Measurements from ENCODE around the gene ZMAT5. TPM values are rescaled to one million over a fixed set of nuclear protein-coding genes. Genes with fewer than 3 reads are reported as not detected.
A peak's percentile ranks its signal among the peaks of the same experiment; 100 is the strongest.

Gene ZMAT5
- total and polyA plus RNA-seq, 2 of the 13 experiments (the other 11 are each of a cell fraction or from before 2014, with no cell fraction given) = 20.7 to 27.8 TPM

DNA sequence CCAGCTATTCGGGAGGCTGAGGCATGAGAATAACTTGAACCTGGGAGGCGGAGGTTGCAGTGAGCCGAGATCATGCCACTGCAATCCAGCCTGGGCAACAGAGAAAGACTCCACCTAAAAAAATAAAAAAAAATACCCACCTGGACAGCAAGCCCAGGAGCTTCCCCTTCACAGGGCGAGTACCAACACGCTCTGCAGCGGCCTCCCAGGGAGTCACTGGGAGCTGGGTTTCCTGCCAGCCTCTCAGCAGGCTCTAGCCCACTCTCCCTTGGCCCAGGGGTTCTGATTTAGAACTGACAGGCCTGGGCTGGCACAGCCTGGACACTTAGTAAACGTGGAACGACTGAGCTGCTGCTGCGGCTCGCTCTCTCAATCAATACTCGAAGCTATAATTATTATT is 49.0 kb downstream of the ZMAT5 start (continued):
- TF ChIP-seq, protein P1, sequence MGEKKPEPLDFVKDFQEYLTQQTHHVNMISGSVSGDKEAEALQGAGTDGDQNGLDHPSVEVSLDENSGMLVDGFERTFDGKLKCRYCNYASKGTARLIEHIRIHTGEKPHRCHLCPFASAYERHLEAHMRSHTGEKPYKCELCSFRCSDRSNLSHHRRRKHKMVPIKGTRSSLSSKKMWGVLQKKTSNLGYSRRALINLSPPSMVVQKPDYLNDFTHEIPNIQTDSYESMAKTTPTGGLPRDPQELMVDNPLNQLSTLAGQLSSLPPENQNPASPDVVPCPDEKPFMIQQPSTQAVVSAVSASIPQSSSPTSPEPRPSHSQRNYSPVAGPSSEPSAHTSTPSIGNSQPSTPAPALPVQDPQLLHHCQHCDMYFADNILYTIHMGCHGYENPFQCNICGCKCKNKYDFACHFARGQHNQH (CRISPR knock-in tag; IDR thresholded peaks at IDR 0.05) = no peak
- TF ChIP-seq FOSL2 (CRISPR knock-in tag; IDR thresholded peaks at IDR 0.05) = no peak
- TF ChIP-seq FOXO1 (CRISPR knock-in tag; IDR thresholded peaks at IDR 0.05) = no peak

DNA sequence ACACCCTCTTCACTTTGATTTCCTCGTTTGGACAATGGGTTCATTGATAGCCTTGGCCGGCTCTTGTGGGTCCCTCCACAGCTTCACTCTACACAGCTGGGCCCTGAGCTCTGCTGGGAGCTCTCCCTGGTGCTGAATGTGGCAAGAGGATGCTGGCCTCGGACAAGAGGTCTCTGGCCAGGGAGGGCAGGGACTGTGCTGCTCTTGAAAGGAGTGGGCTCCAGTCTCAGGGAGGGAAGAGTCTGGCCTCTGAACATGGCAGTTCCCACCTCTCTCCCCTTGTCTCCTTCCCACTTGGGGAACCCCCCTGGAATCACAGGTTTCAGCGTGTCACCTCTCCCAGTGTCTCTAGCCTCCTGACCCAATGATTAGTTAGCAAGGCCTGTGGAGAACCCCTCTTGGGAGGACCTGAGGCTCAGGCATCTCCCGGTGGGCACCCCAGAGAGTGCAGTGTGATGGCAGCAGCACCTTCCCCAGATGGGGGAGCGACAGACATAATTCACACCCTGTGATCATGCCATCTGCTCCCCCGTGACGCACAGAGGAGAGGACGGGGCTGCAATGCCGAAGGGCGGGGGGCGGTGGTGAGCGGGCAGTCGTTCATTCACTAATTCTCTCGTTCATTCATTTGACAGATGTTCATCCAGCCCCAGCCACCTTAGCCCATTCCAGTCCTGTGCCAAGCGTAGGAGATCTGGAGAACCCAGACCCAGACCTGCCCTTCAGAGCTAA is 49.8 kb downstream of the ZMAT5 start:
- no peak overlapping the region for H3K27ac ChIP-seq (ENCODE audit: extremely low read length, insufficient read depth, low read length)
- in situ Hi-C loops (cut with HindIII; ENCODE audit: extremely low pct_ligation_motif_present, low pct_unique_long_range_greater_than_20kb) (no loop called here), intact Hi-C loops (cut with micrococcal nuclease; ENCODE audit: unreplicated experiment) (no loop called here)
- no peak overlapping the region for H3K9ac ChIP-seq (ENCODE audit: insufficient read depth, low read depth, low read length)
- POLR2A ChIA-PET = interaction anchor here (1.0 kb wide), 1 partner anchor 49 kb away, joined by 6 read pairs; the partner anchor contains the start of genes UQCR10 and ZMAT5
- CTCF ChIA-PET (ENCODE audit: low intra/inter-chr PET ratio, low total read pairs) = no interaction called here
- peaks cover 23% of the 10 kb centered on the region; the same call in 1 of the 2 replicates for H4K20me1 ChIP-seq (ENCODE audit: insufficient read depth, low read length)
- no TSS peak for BruUV-seq (replicated peaks)
- H2AFZ ChIP-seq (ENCODE audit: low read length) = no peak overlapping the region
- no peak overlapping the region for H3K4me2 ChIP-seq (ENCODE audit: low read depth, low read length)
- ATAC-seq (peak; percentile 87), DNase-seq (ENCODE audit: low spot score) (peak; percentile 84), FAIRE-seq (peak; percentile 77)
- H3K27me3 ChIP-seq (ENCODE audit: control insufficient read depth in 1 of 2, insufficient read depth in 2 of 2, low read length in 2 of 2) = peaks cover 16 to 67% of the 10 kb centered on the region in 2 experiments
- no peaks in the 10 kb centered on the region for H3K79me2 ChIP-seq (ENCODE audit: insufficient read depth, low read length)
- no peaks in the 10 kb centered on the region for H3K9me3 ChIP-seq (ENCODE audit: low read length)
- no peaks in the 10 kb centered on the region for H3K36me3 ChIP-seq (replicated peaks in 1 of 2; ENCODE audit: control insufficient read depth in 1 of 2, insufficient read depth in 2 of 2, low read length in 2 of 2)
- H3K4me3 ChIP-seq (replicated peaks in 1 of 3; ENCODE audit: insufficient read depth in 1 of 3, low read depth in 2 of 3, low read length in 3 of 3) = no peak overlapping the region
- peaks cover 11% of the 10 kb centered on the region; the same call in 1 of the 2 replicates for H3K4me1 ChIP-seq (ENCODE audit: insufficient read depth, low read length)
- WGBS (ENCODE audit: low lambda C conversion rate) = 28% methylated on average over 7 of the region's 16 CpGs
- TF ChIP-seq FOXO1 (CRISPR knock-in tag; IDR thresholded peaks at IDR 0.05) = peak; percentile 65
- TF ChIP-seq SETDB1 (CRISPR knock-in tag; IDR thresholded peaks at IDR 0.05; ENCODE audit: borderline replicate concordance) = no peak
- TF ChIP-seq ZNF101 (CRISPR knock-in tag; IDR thresholded peaks at IDR 0.05; ENCODE audit: borderline replicate concordance, low read depth) = no peak
- no peak for TF ChIP-seq LCORL (IDR thresholded peaks at IDR 0.05)
- TF ChIP-seq LCORL (CRISPR knock-in tag; IDR thresholded peaks at IDR 0.05) = 0 out of 2 replicates have a peak, but pooled peaks have one; percentile 25
- TF ChIP-seq SRSF4 (IDR thresholded peaks at IDR 0.05; ENCODE audit: low read depth, low read length, poor library complexity, severe bottlenecking) = no peak
- peak; percentile 90; the same call in 1 of the 2 replicates for TF ChIP-seq ZNF644 (CRISPR knock-in tag; IDR thresholded peaks at IDR 0.05; ENCODE audit: low read depth)
- TF ChIP-seq, protein P2, sequence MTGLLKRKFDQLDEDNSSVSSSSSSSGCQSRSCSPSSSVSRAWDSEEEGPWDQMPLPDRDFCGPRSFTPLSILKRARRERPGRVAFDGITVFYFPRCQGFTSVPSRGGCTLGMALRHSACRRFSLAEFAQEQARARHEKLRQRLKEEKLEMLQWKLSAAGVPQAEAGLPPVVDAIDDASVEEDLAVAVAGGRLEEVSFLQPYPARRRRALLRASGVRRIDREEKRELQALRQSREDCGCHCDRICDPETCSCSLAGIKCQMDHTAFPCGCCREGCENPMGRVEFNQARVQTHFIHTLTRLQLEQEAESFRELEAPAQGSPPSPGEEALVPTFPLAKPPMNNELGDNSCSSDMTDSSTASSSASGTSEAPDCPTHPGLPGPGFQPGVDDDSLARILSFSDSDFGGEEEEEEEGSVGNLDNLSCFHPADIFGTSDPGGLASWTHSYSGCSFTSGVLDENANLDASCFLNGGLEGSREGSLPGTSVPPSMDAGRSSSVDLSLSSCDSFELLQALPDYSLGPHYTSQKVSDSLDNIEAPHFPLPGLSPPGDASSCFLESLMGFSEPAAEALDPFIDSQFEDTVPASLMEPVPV (CRISPR knock-in tag; IDR thresholded peaks at IDR 0.05) = peak; percentile 84; the same call in 1 of the 2 replicates
- TF ChIP-seq, protein P3, sequence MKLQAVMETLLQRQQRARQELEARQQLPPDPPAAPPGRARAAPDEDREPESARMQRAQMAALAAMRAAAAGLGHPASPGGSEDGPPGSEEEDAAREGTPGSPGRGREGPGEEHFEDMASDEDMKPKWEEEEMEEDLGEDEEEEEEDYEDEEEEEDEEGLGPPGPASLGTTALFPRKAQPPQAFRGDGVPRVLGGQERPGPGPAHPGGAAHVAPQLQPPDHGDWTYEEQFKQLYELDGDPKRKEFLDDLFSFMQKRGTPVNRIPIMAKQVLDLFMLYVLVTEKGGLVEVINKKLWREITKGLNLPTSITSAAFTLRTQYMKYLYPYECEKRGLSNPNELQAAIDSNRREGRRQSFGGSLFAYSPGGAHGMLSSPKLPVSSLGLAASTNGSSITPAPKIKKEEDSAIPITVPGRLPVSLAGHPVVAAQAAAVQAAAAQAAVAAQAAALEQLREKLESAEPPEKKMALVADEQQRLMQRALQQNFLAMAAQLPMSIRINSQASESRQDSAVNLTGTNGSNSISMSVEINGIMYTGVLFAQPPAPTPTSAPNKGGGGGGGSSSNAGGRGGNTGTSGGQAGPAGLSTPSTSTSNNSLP (IDR thresholded peaks at IDR 0.05; ENCODE audit: low read depth, low read length) = 0 out of 2 replicates have a peak, but pooled peaks have one; percentile 24
- TF ChIP-seq, protein P4, sequence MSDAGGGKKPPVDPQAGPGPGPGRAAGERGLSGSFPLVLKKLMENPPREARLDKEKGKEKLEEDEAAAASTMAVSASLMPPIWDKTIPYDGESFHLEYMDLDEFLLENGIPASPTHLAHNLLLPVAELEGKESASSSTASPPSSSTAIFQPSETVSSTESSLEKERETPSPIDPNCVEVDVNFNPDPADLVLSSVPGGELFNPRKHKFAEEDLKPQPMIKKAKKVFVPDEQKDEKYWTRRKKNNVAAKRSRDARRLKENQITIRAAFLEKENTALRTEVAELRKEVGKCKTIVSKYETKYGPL (CRISPR knock-in tag; IDR thresholded peaks at IDR 0.05) = peak; percentile 87; the same call in 1 of the 2 replicates
- TF ChIP-seq ZNF317 (CRISPR knock-in tag; IDR thresholded peaks at IDR 0.05) = 0 out of 2 replicates have a peak, but pooled peaks have one; percentile 20
- TF ChIP-seq ZNF224 (CRISPR knock-in tag; IDR thresholded peaks at IDR 0.05) = no peak
- peak; percentile 68; the same call in 1 of the 2 replicates for TF ChIP-seq XBP1 (CRISPR knock-in tag; IDR thresholded peaks at IDR 0.05)
- peak; percentile 66; the same call in 1 of the 2 replicates for TF ChIP-seq FOXC1 (CRISPR knock-in tag; IDR thresholded peaks at IDR 0.05; ENCODE audit: borderline replicate concordance)
- TF ChIP-seq HMGA1 (CRISPR knock-in tag; conservative IDR thresholded peaks at IDR 0.05) = no peak
